ENCODE results near the gene STAT6. TPM values are rescaled to one million over a fixed set of nuclear protein-coding genes. Genes with fewer than 3 reads are reported as not detected.

The STAT6 gene, protein sequence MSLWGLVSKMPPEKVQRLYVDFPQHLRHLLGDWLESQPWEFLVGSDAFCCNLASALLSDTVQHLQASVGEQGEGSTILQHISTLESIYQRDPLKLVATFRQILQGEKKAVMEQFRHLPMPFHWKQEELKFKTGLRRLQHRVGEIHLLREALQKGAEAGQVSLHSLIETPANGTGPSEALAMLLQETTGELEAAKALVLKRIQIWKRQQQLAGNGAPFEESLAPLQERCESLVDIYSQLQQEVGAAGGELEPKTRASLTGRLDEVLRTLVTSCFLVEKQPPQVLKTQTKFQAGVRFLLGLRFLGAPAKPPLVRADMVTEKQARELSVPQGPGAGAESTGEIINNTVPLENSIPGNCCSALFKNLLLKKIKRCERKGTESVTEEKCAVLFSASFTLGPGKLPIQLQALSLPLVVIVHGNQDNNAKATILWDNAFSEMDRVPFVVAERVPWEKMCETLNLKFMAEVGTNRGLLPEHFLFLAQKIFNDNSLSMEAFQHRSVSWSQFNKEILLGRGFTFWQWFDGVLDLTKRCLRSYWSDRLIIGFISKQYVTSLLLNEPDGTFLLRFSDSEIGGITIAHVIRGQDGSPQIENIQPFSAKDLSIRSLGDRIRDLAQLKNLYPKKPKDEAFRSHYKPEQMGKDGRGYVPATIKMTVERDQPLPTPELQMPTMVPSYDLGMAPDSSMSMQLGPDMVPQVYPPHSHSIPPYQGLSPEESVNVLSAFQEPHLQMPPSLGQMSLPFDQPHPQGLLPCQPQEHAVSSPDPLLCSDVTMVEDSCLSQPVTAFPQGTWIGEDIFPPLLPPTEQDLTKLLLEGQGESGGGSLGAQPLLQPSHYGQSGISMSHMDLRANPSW
- 100 to 1,000 TPM; 131 to 169 (median 162) TPM for polyA plus RNA-seq (ENCODE audit: insufficient read depth in 1 of 5, insufficient read length in 5 of 5, low replicate concordance in 1 of 5)
- long read RNA-seq, donor 1, full-length matches to known transcripts = 12 of 113 reads
- long read RNA-seq, donor 1, partial matches to known transcripts = 101 of 113 reads
- long read RNA-seq, donor 1, other reads (novel, unspliced or antisense) = 0 of 113 reads
- long read RNA-seq, donor 2, full-length matches to known transcripts = 11 of 26 reads
- long read RNA-seq, donor 2, partial matches to known transcripts = 15 of 26 reads
- long read RNA-seq, donor 2, other reads (novel, unspliced or antisense) = 0 of 26 reads
- long read RNA-seq, donor 3, full-length matches to known transcripts = 6 of 63 reads
- long read RNA-seq, donor 3, partial matches to known transcripts = 57 of 63 reads
- long read RNA-seq, donor 3, other reads (novel, unspliced or antisense) = 0 of 63 reads
- long read RNA-seq, donor 4, transcript STAT6-224 (3 exons, 1,569 nt) = major isoform, 8 of 33 reads
- long read RNA-seq, donor 4, partial matches to known transcripts = 23 of 33 reads
- long read RNA-seq, donor 4, other reads (novel, unspliced or antisense) = 0 of 33 reads
- long read RNA-seq, donor 5, transcript STAT6-224 (3 exons, 1,569 nt) = major isoform, 14 of 494 reads
- long read RNA-seq, donor 5, partial matches to known transcripts = 478 of 494 reads
- long read RNA-seq, donor 5, other reads (novel, unspliced or antisense) = 0 of 494 reads
- long read RNA-seq, donor 6, full-length matches to known transcripts = 17 of 277 reads
- long read RNA-seq, donor 6, partial matches to known transcripts = 260 of 277 reads
- long read RNA-seq, donor 6, other reads (novel, unspliced or antisense) = 0 of 277 reads
- long read RNA-seq, donor 7, transcript STAT6-224 (3 exons, 1,569 nt) = major isoform, 29 of 67 reads
- long read RNA-seq, donor 7, partial matches to known transcripts = 38 of 67 reads
- long read RNA-seq, donor 7, other reads (novel, unspliced or antisense) = 0 of 67 reads
- long read RNA-seq, donor 8, full-length matches to known transcripts = 4 of 67 reads
- long read RNA-seq, donor 8, partial matches to known transcripts = 63 of 67 reads
- long read RNA-seq, donor 8, other reads (novel, unspliced or antisense) = 0 of 67 reads

DNA sequence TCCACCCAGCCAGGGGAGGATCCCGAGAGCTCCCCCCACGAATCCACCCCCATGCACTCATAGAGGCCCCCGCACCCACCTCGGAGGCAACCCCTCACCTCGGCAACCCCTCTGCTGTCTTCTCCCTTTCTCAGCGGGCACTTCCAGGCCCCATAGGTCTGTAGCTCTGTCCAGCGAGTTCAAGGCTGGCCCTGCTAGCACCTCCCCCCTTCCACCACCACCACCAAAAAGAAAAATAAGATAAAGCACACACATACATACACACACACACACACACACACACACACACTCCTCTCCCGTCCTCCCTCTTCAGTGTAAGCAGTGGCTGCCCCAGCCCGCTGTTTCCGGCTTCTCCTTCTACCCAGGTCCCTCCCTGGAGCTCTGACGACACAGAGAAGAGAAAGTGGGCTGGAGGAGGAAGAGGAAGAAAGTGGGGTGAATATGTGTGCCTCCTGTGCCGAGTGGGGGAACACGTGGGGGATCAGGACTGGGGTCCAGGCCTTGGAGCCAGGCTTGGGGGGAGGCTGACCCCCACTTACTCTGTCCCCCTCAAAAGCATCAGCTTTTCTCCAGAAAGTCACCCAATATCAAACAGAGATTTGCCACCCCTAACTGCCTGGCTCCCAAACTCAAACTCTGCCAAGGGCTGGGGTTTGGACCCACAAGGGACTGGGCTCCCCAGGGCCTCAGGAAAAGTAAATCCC lies at the start of gene STAT6:
STAT6 (minus strand) TSS at position 332 of the 704 bp plus-strand sequence. CDS start 3,084 bp downstream, outside the sequence.
- DNase-seq = peak; percentile 81 to 85

DNA sequence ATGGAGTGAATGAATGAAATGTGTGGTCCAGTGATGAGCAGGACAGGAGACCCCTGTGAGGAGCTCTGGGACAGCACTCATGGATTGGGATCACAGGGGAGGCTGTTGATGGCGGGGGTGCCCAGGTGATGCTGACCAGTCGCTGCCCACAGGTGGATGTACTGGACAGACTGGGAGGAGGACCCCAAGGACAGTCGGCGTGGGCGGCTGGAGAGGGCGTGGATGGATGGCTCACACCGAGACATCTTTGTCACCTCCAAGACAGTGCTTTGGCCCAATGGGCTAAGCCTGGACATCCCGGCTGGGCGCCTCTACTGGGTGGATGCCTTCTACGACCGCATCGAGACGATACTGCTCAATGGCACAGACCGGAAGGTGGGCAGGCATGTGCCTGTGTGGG lies 49.6 kb upstream of the STAT6 start:
- DNase-seq = no peak

DNA sequence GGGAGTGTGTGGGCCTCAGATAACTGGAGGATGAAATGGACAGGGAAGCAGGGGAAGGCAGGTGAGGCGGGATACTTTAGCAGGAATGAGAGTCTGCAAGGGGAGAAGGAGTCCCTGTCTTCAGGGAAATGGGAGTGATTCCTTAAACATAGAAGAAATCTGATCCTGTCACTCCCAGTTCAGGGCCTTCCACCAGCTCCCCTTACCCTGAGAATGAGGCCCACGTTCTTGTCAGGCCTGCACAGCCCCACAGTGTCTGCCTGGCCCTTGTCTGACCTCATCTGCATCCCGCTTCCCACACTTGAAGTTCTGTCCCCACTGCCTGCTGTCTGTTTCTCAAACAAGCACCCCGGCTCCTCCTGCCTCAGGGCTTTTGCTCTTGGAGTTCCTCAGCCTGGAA lies 48.9 kb upstream of the STAT6 start:
- no peak for DNase-seq

DNA sequence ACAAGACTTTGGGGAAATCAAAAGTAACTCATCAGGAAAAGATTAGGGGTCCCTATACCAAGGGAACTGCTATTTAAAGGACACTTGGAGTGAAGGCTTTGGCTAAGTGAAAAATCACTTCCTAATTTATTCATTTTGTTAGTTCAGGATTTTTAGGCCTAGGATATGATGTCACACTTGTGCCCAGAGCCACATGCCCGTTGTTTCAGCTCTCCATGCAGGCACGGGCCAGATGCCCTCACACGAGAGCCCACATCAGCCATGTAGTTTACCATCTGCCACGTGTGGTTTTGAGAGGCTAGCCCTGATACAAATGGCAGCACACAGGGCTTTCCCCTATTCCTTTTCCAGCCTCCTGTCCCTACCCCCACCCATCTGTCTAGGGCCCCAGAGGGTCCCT lies 48.1 kb upstream of the STAT6 start:
- no peak for DNase-seq

DNA sequence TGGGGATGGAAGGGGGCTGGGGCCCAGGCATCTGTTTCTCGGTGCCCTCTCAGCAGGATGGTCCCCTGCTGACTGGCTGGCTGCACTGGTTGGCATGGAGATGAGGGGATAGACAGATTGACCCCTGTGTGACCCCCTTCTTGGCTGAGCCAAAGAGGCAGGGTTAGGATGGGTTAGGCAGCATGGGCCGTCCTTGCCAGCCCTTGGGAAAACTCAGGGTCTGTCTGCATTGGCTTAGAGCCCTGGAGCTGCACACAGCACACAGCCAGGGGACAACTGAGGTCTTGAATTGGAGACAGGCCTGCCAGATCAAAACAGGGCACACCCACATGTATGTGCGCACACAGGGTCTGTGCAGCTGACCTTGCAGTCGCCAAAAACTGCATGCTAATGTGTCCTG lies 47.5 kb upstream of the STAT6 start:
- DNase-seq = no peak

DNA sequence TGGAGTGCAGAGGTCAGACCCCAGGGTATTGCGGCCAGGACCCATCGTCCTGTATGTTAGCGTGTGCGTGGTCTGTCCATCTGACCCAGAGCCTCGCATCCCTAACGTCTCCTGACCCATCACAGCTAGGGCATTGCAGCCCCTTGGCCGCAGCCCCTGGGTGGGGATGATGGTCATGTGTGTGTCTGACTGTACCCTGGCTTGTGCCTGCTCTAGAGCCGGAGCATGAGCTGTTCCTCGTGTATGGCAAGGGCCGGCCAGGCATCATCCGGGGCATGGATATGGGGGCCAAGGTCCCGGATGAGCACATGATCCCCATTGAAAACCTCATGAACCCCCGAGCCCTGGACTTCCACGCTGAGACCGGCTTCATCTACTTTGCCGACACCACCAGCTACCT lies 47.0 kb upstream of the STAT6 start:
- DNase-seq = no peak

DNA sequence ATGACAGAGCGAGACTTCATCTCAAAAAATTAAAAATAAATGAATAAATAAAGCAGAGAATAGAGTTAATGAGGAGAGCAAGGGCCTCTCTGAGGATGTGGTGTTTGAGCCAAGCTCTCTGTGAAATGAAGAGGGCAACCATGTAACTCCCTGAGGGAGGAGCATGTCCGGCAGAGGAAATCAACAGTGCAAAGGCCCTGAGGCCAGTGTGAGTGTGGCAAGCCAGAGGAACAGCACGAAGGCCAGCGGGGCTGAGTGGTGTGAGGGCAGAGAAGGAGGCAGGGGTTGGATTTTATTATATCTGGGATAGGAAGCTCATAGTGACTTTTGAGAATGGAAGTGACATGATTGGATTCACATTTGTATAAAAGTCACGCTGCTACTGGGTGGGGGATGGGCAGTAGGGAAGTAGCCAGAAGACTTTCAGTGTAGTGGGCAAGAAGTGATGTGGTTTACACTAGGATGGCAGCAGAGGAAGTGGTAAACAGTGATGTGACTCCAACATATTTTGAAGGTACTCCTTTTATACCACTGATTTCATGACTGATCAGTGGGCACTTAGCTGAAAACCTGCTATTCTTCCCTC lies 46.5 kb upstream of the STAT6 start:
- DNase-seq = no peak

DNA sequence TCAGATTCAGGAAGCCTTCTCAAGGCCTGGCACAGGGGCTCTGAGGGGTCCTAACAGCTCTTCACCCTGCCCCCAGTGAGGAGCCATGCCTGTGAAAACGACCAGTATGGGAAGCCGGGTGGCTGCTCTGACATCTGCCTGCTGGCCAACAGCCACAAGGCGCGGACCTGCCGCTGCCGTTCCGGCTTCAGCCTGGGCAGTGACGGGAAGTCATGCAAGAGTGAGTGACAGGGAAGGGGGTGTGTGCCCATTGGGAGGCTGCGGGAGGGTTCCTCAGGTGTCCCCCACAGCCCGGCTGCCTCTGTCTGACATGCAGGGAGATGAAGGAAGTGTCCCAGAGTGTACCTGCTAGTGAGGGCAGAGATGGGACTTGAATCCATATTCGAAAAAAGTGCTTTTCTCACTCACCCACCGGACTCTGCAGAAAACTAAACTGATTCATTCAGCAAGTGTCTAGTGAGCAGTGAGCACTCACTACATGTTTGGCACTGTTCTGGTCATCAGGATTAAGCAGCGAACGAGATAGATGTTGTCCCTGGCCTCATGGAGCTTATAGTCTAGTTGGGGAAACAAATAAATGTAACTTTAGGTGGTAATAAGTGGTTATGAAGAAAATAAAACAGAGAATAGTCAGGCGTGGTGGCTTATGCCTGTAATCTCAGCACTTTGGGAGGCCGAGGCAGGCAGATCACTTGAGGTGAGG lies 45.7 kb upstream of the STAT6 start:
- DNase-seq = no peak

DNA sequence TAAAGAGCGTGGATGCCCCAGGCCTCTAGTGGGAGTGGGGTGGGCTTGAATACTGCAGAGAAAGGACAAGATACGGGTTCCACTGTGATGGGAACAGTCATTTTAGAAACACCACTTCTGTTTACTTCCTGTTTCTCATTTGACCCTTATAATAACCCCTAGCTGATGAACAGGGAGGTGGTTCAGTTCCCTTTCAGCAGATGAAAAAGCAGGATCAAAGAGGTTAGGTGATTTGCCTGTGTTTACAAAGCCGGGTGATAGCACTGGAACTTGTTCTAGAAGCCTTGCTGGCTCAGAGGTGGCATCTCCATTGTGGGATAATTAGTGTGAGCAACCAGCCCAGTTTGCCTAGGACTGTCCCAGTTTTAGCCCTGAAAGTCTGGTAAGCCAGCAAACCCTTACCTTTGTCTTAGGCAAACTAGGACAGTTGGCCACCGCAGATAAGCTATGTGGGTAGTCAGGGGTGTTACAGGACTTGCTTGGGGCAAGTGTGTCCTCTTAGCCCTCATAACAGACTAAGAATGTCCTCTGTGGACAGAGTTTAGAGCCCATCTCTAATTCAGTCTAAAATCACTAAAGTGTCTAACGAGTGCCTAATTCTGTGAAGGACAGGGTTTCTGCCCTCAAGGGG lies 43.8 kb upstream of the STAT6 start:
- DNase-seq = no peak

DNA sequence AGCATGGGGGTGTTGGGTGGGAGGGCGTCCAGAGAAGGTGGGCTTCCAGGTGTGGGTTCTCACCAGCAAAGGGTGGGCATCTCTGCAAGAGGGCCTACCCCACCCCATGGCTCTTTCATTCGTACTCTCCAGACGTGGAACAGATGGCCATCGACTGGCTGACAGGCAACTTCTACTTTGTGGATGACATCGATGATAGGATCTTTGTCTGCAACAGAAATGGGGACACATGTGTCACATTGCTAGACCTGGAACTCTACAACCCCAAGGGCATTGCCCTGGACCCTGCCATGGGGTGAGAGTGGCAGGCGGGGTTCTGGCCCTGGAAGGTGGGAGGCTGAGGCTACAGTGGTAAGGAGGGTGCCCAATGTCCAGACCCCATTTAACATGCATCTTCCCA lies 42.9 kb upstream of the STAT6 start:
- DNase-seq = no peak

DNA sequence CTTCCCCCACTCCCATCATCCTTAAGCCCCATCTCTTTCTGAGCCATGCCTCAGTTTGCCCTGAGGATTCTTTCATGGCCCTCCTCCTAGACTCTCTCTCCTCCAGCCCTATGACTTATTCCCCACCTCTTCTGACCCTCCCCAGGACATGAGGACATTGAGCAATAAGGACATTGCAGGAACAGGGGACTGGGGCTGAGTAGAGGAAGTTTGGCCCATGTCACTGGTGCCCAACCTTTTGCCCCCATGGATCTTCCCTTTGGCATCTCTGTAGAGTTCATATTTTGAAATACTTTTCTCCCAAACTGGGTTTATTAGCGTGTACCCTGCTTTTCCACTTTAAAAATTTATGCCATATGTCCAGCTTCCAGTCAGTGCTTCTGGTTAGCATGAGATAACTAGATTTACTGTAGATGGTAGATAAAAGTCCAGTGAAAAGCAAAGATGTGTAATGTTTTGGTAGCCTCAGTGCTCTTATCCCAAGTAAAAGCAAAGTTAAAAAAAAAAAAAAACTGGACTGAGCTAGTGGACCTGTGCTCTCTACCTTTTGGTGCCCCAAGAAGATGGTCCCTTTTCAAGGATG lies 42.3 kb upstream of the STAT6 start:
- no peak for DNase-seq

DNA sequence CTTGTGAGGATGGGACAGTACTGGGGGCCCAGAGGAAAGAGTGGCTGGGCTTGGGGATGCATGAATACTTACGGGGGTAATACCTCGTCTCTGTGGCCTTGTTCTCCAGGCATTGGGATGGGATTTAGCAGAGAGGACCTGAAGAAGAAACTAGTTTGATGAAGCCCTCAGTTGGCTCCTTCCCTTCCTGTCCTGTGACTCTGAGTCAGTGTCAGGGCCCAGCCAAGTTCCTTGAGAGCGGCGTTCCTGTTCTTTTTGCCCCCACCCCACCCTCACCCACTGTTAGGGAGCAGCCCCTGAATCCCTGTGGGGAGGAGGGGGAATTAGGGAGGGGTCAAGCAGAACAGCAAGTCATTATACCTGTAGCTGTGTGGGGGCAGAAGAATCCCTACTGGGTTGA lies 41.5 kb upstream of the STAT6 start:
- no peak for DNase-seq

DNA sequence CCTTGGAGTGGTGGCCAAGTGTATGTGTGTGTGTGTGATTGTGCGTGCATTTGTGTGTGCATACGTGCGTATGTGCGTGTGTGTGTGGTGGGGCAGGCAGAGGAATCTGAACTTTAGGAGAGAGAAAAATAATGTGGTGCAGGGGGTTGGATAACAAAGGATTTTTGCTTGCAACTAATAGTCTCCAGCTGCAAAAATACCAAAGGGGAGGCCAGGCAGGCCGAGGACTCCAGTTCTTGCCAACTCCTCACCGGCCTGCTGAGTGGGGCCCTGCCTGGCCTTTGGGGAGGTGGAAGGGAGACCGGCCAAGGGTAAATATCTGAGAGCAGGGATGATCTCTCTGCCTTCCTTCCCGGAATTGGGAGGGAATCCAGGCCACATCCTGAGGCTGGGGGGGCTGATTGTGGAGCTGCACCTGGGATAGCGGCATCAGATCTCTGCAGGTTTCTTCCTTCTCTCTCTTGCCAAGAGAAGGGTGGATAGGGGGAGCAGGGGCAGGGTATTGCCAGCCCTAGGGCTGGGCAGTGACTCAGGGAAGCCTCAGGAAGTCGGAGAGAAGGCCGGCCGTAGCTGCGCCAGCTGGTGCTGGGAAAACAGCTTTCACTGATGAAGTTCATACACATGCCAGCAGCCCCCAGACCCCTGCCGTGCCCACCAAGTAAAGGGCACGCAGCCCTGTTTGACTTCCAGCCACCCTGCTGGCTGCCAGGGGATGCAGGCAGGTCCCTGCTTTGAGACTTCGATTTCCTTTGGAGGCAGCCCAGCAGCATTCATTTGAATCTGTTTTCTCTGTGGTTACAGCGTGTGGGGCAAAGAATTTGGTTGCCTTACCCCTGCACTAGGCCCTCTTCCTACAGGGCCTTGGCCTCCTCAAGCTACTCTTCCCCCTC lies 40.8 kb upstream of the STAT6 start:
- no peak for DNase-seq

DNA sequence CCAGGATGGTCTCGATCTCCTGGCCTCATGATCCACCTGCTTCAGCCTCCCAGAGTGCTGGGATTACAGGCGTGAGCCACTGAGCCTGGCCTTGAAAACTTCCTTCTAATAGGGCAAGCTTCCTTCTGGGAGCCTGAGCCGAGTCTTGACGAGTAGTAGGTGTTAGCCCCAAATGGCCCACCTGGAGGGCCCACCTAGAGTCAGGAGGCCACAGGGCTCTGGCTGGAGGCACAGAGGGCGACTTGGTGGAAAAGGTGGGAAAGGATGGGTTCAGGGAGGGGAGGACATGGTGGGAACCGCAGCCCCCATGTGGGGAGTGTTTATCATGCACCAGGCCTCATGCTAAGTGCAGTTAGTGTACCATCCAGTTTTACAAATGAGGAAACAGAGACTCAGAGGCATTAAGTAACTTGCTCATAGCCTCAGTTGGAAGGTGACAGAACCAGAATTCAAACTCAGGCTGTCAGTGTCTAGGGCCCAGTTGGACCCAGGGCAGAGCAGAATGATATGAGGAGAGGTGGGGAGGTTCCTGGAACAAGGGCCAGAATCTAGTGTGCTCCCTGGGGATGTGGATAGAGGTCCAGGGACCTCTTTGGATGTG lies 39.3 kb upstream of the STAT6 start:
- no peak for DNase-seq

DNA sequence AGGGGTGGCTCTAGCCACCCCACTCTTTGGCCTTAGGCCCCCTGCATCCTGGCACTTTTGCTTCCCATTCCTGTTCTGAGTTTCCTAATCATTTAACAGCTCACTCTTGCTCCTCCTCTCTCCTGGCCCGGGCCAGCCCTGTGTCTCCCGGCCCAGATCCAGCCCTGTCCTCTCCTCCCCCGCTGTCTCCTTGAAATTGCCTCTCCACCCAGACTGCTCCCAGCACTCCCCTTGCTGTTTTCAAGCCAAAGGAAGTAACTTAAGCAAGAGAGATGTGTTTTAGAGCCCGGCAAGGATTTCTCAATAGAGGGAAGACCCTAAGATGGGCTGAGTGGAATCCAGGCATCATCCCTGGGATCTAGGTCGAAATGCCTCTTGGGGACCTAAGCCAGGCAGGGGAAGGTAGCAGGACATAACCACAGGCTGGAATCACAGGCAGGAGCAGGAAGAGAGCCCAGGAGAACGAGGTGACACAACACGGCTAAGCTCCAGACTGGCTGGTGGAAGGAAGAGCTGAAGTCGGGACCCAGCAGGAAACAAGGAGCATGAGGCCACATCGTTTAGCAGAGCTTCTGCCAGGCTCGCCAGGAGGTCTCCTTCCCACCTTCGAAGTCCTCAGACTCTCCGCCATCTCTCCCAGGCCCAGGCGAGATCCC lies 38.2 kb upstream of the STAT6 start:
- DNase-seq = peak in 1 of 2 donors; percentile 83
